RPMI7951 (cell line): Measurements from ENCODE around the gene VWA8. TPM values are rescaled to one million over a fixed set of nuclear protein-coding genes. Genes with fewer than 3 reads are reported as not detected.
"Not testable (repeated sequence)": the region's sequence is repeated elsewhere in the genome, so short reads cannot be mapped to it uniquely, and the experiment has no call there.

ENCODE experiments used
- DNase-seq: peaks from one replicate; pipeline ENCODE4 v3.0.0-alpha.2; 2012; ENCODE audit warnings: low read depth
- total RNA-seq: library from RNA; depleted of rRNA; stranded (reverse); fragments of >200 nt; shearing (Covaris generic); gene quantifications from 2 replicates; pipeline ENCODE4 v1.2.3, GENCODE V29; 2014

The VWA8 gene
- total RNA-seq, 1 experiment from 2014 or later, result 8.5 TPM

DNA sequence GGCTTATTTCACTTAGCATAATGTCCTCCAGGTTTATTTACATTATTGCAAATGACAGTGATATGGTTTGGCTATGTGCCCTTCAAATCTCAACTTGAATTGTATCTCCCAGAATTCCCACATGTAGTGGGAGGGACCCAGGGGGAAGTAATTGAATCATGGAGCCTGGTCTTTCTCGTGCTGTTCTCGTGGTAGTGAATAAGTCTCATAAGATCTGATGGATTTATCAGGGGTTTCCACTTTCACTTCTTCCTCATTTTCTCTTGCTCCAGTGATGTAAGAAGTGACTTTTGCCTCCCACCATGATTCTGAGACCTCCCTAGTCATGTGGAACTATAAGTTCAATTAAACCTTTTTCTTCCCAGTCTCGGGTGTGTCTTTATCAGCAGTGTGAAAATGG is 109.6 kb downstream of the VWA8 start:
- no peak for DNase-seq

- no peak for DNase-seq
These were observed 112.3 kb downstream of the VWA8 start for GRCh38 chr13:41848435-41849255.

DNA sequence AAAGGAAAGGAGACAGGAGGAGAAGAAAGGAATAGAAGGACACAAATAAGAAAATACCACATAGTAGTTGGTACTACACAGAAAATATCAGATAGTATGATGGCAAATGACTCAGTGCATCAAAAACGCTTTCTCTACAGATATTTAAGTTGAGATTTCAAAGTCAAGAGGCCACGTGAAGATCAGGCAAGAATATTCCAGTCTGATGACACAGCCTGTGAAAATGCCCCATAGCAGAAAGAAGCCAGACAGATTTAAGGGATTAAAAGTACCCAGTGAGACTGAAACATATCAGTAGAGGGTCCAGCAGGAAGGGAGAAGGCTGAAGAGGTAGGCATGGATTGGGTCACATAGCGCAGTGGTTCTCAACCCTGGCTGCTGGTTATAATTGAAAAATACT is 113.7 kb downstream of the VWA8 start:
- no peak for DNase-seq

DNA sequence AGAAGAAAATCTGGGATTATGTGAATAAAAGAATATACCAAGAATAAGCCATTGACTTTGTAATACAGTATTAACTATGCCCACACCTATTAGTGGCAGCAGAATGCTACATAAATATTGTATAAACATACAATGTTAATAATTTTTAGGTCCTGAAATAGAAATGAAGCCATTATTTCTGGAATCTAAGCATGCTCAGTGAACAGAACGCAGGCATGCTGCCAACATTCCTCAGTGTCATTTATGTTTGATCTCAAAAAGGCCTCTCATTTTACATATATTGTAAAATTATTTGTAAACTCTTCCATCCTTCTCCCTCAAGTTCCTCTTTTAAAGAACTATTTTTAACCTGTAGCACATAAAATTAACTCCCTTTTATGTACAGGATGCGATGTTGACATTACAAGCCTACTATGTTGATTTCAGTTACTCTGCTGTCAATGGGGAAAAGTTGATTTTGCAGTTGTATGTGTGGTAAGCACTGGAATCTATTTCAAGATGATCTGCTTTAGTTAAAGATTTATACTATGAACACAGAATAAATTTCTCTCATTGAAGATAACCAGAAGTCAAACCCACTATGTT is 118.8 kb downstream of the VWA8 start:
- no peak for DNase-seq

- DNase-seq, result no peak
These were observed 123.3 kb downstream of the VWA8 start for GRCh38 chr13:41837629-41838028.

GRCh38 chr13:41835871-41836270 is 125.0 kb downstream of the VWA8 start:
- peak; percentile 57 for DNase-seq

GRCh38 chr13:41834697-41835096 is 126.2 kb downstream of the VWA8 start:
- DNase-seq, result not testable (repeated sequence)

DNA sequence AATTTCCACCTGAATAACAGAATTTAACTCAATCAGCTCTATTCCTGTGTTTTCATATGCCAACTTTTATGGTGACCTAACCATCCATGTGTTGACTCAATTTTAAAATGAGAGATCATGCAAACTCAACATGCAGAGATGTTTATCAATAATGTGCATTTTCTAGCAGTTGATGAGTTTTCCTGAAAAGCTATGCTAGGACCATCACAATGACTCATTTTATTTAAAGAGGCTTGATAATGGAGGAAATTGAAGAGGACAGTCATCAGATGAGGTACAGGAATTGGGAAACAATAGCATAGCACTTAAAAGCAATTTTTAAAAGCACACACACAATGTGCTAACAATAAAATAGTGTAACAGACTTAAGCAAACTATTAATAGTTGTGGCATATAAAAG is 127.1 kb downstream of the VWA8 start:
- DNase-seq, result no peak

GRCh38 chr13:41833201-41833600 is 127.7 kb downstream of the VWA8 start:
- DNase-seq, result no peak

DNA sequence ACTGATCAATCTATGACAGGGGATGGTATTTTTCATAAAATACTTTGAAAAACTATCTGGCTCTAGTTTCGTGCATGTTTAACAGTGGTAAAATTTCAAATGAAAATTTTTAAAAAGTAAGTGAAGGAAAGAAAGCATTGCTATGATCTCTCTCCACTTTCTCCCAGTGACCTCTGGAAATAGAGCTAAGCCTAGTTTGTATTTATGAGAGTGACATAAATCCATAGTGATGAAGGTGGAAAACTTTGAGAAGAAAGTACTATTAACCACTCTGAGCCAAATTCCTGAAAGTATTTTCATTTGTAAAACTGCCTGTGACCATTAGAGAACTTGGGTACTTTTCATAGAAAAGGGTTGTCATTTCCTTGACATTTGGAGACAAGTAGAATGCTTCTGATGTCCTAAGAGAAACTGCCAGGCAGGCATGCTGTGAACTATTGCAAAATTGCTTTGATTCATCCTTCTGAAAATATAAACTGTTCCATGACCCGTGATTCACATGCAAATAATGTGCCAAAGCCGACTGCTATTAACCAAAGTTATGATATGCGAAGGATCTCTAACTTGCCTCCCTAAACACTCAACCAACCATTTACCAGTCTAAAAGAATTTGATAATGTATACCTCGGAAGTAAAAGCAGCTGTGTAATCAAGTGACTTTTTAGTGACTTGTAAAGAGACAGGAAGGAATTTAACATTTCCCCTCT is 133.2 kb downstream of the VWA8 start:
- peak; percentile 78 for DNase-seq

- DNase-seq, result no peak
These were observed 135.2 kb downstream of the VWA8 start for GRCh38 chr13:41825691-41826090.

GRCh38 chr13:41823476-41823875 is 137.4 kb downstream of the VWA8 start:
- no peak for DNase-seq

DNA sequence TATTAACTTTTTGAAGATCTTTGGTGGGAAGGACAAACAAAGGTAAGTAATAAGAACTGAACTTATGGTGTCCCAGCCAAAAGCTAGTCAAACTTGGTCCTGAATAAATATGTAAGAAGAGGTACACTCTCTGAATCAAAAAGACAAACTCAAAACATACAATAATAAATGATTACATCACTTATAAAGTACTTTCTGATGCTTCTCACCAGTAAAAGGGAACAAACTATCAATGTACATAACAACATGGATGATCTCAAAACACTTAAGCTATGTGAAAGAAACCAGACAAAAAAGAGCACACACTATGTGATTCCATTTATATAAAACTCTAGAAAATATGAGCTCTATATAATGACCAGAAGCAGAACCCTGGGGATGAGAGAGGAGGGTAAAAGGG is 138.3 kb downstream of the VWA8 start:
- DNase-seq, result no peak

DNA sequence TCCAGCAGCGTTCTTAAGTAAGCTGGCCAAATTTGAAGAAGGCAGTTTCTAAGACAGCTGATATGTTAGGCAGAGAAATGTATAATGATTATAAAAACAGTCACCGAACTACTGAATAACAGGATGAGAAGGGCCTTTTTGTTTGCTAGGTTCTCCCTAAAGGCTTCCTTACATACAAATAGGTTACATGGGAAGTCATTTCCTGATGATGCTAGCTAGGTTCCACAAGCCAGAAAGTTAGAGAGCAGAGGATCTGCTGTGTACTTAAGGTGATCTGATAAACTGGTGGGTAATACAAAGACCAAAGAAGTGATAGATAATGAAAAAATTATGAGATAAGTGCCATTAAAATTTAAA is 139.7 kb downstream of the VWA8 start:
- DNase-seq, result no peak

- DNase-seq, result no peak
These were observed 140.2 kb downstream of the VWA8 start for GRCh38 chr13:41820581-41821237.

DNA sequence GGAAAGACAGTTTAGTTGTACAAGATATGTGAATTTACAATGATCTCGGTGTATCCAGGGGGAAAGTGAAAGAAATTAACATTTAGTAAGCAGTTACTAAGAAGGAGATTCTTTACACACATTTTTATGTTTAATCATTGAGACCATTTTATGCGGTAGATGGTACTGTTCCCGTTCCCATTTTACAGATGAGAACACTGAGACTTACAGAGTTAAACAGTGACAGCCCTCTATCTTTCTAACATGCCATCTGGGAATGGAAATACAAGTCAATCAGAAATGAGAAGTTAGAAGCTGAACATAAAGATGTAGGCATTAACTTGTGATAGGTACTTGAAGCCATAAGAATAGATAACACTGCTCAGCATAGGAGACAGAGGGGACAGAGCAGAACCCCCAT is 144.9 kb downstream of the VWA8 start:
- DNase-seq, result no peak

GRCh38 chr13:41813426-41813825 is 147.5 kb downstream of the VWA8 start:
- no peak for DNase-seq

GRCh38 chr13:41812851-41813250 is 148.1 kb downstream of the VWA8 start:
- no peak for DNase-seq

GRCh38 chr13:41812237-41812636 is 148.7 kb downstream of the VWA8 start:
- DNase-seq, result no peak

DNA sequence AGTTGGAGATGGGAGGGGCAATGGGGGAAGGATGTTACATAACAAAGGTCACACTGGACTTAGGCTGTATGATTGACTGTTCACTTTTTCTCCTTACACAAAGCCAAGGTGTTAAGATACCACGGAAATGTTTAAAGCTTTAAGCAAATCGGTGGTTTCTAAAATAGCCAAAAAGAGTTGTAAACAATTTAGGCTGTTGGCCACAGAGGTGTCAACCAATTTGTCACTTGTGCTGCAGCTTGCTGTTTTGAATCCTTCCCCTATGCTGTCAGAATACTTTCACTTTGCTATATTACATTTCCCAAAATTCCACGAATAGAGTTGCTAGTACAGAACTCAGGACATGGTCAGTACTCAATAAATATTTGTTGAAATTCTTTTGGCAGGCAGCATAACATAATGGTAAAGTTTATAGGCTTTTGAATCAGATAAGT is 149.3 kb downstream of the VWA8 start:
- no peak for DNase-seq

DNA sequence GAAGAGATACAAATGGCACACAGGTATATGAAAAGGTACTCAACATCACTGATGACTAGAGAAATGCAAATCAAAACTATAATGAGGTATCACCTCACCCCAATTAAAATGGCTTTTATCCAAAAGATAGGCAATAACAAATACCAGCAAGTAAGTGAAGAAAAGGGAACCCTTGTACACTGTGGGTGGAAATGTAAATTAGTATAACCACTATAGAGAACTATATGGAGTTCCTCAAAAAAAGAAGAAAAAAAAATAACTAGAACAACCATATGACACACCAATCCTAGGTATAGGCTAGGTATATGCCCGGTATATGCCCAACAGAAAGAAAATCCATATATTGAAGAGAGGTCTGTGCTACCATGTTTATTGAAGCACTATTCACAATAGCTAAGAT is 150.9 kb downstream of the VWA8 start:
- no peak for DNase-seq

- peak; percentile 10 for DNase-seq
These were observed 157.5 kb downstream of the VWA8 start for GRCh38 chr13:41803445-41803735.
